Urothelium cell line (cell line): ENCODE results near the gene ACACB.
A peak's percentile ranks its signal among the peaks of the same experiment; 100 is the strongest.

Experiments used
- DNase-seq: peaks from one replicate; pipeline ENCODE4 v3.0.0; 2011; ENCODE audit warnings: low spot score, mixed read lengths
- FAIRE-seq: peaks from 2 replicates; lab custom pipeline; 2011; peaks lifted over from hg19 to GRCh38; lab: Jason Lieb, UNC

The ACACB gene

GRCh38 chr12:109247831-109248654 lies 131.7 kb downstream of the ACACB start:
- DNase-seq (no peak), FAIRE-seq (no peak)

- FAIRE-seq (no peak), DNase-seq (no peak)
Measured at GRCh38 chr12:109250523-109250922, 134.1 kb downstream of the ACACB start.

GRCh38 chr12:109252799-109253198 lies 136.4 kb downstream of the ACACB start:
- FAIRE-seq: no peak
- DNase-seq: no peak

GRCh38 chr12:109253913-109254544 lies 137.6 kb downstream of the ACACB start:
- FAIRE-seq (no peak), DNase-seq (no peak)

- DNase-seq: no peak
- FAIRE-seq: no peak
Measured at GRCh38 chr12:109255377-109255776, 139.0 kb downstream of the ACACB start.

- DNase-seq (no peak), FAIRE-seq (no peak)
Measured at GRCh38 chr12:109256011-109256410, 139.6 kb downstream of the ACACB start.

GRCh38 chr12:109258201-109258600 lies 141.8 kb downstream of the ACACB start:
- no peak for DNase-seq
- FAIRE-seq: no peak

GRCh38 chr12:109258607-109259544 lies 142.5 kb downstream of the ACACB start:
- DNase-seq: no peak
- no peak for FAIRE-seq

- FAIRE-seq: no peak
- no peak for DNase-seq
Measured at GRCh38 chr12:109259545-109259895, 143.1 kb downstream of the ACACB start.

GRCh38 chr12:109261087-109261486 lies 144.7 kb downstream of the ACACB start:
- FAIRE-seq: no peak
- no peak for DNase-seq

- no peak for DNase-seq
- no peak for FAIRE-seq
Measured at GRCh38 chr12:109261939-109262338, 145.6 kb downstream of the ACACB start.

- no peak for FAIRE-seq
- no peak for DNase-seq
Measured at GRCh38 chr12:109263439-109263838, 147.1 kb downstream of the ACACB start.

GRCh38 chr12:109264095-109264942 lies 147.9 kb downstream of the ACACB start:
- no peak for FAIRE-seq
- peak; percentile 81 for DNase-seq

- DNase-seq (no peak), FAIRE-seq (no peak)
Measured at GRCh38 chr12:109264943-109265650, 148.7 kb downstream of the ACACB start.

- no peak for DNase-seq
- no peak for FAIRE-seq
Measured at GRCh38 chr12:109266106-109266879, 149.9 kb downstream of the ACACB start.

- no peak for FAIRE-seq
- no peak for DNase-seq
Measured at GRCh38 chr12:109267361-109267760, 151.0 kb downstream of the ACACB start.

- no peak for FAIRE-seq
- DNase-seq: no peak
Measured at GRCh38 chr12:109268896-109269295, 152.5 kb downstream of the ACACB start.

GRCh38 chr12:109269428-109269827 lies 153.0 kb downstream of the ACACB start:
- no peak for DNase-seq
- FAIRE-seq: no peak

- DNase-seq: no peak
- FAIRE-seq: no peak
Measured at GRCh38 chr12:109270494-109270893, 154.1 kb downstream of the ACACB start.
